Ectodermal cell (in vitro differentiated cells): Measurements from ENCODE around the gene DMRT1.

Source experiments
- H3K27ac ChIP-seq: 2 replicates; pipeline ENCODE4 v1.7.0; 2013; ENCODE audit warnings: mild to moderate bottlenecking, low read depth, low read length; ENCODE audit not compliant: insufficient read depth, poor library complexity, severe bottlenecking
- H3K27me3 ChIP-seq: 2 replicates; pipeline ENCODE4 v1.7.0; 2013; ENCODE audit warnings: mild to moderate bottlenecking, low read length; ENCODE audit not compliant: insufficient read depth, control insufficient read depth, poor library complexity, severe bottlenecking
- H3K36me3 ChIP-seq: one replicate; pipeline ENCODE4 v1.7.0; 2013; ENCODE audit warnings: low read length; ENCODE audit not compliant: control insufficient read depth, insufficient read depth
- H3K4me1 ChIP-seq: one replicate; pipeline ENCODE4 v1.7.0; 2013; ENCODE audit warnings: low read length; ENCODE audit not compliant: control insufficient read depth, insufficient read depth
- H3K4me3 ChIP-seq: 2 replicates; pipeline ENCODE4 v1.7.0; 2013; ENCODE audit warnings: low read depth, low read length, control low read depth; ENCODE audit not compliant: insufficient read depth
- H3K9me3 ChIP-seq: 2 replicates; pipeline ENCODE4 v1.7.0; 2013; ENCODE audit warnings: mild to moderate bottlenecking, low read length, moderate library complexity; ENCODE audit not compliant: control insufficient read depth
- WGBS, 2 experiments: methylation state at CpG; one replicate each; pipeline ENCODE4 v1.1.7; 2013; ENCODE audit warnings: missing lambda C conversion rate in 2 of 2; 5-methylcytosine and 5-hydroxymethylcytosine counted together

The DMRT1 gene

GRCh38 chr9:967903-968641 lies 126.6 kb downstream of the DMRT1 start:
- 1 to 3% methylated on average over 13 to 14 of the region's 15 CpGs for WGBS, 2 experiments
- no peaks in the 10 kb centered on the region for H3K36me3 ChIP-seq
- no peaks in the 10 kb centered on the region for H3K9me3 ChIP-seq
- H3K4me1 ChIP-seq, result peaks cover 29% of the 10 kb centered on the region
- no peak overlapping the region for H3K4me3 ChIP-seq
- H3K27ac ChIP-seq, result no peak overlapping the region
- peaks cover 98% of the 10 kb centered on the region for H3K27me3 ChIP-seq

GRCh38 chr9:969310-970150 lies 128.0 kb downstream of the DMRT1 start:
- H3K36me3 ChIP-seq, result no peaks in the 10 kb centered on the region
- no peaks in the 10 kb centered on the region for H3K9me3 ChIP-seq
- no peak overlapping the region for H3K27ac ChIP-seq
- H3K27me3 ChIP-seq, result peaks cover 100% of the 10 kb centered on the region
- peaks cover 43% of the 10 kb centered on the region for H3K4me1 ChIP-seq
- H3K4me3 ChIP-seq, result no peak overlapping the region
- 2 to 5% methylated on average over 46 to 49 of the region's 49 CpGs for WGBS, 2 experiments

- H3K27ac ChIP-seq, result no peak overlapping the region
- H3K4me1 ChIP-seq, result peaks cover 52% of the 10 kb centered on the region
- WGBS, 2 experiments, result 2% methylated on average over 57 of the region's 57 CpGs
- no peaks in the 10 kb centered on the region for H3K9me3 ChIP-seq
- no peaks in the 10 kb centered on the region for H3K36me3 ChIP-seq
- H3K27me3 ChIP-seq, result peaks cover 100% of the 10 kb centered on the region
- no peak overlapping the region for H3K4me3 ChIP-seq
These were observed 128.9 kb downstream of the DMRT1 start for GRCh38 chr9:970151-970996.

DNA sequence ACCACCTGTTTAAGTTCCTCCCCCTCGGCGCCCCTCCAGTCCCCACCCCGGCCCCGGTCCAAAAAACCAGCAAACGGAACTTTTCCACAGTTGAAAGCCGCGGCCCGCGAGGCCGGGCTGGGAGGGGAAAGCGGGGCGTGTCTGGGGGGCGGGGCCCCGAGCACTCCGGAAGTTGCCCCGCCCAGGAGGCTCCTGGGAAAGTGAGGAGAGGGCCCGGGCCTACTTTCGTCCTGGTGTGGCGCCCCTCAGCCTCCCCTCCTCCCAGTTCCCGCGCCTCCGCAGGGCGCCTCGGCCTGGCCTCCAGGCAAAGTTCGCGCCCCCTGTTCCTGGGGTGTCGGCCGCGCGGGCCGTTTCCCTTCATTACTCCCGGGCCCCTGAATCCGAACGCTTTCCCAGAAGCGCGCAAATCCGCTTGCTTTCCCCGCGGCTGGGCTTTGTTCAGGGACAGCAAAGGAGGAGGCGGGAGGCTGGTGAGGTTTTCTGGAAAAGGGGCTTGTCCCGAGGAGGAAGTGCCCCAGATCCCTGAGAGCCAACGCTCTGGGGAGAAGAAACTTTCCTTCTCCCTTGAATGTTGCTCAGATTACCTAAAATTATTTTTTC lies 130.5 kb downstream of the DMRT1 start:
- H3K36me3 ChIP-seq, result no peaks in the 10 kb centered on the region
- peak overlapping the region; percentile 6 for H3K27ac ChIP-seq
- no peaks in the 10 kb centered on the region for H3K9me3 ChIP-seq
- WGBS, 2 experiments, result 0 to 1% methylated on average over 42 of the region's 42 CpGs
- H3K4me1 ChIP-seq, result peaks cover 59% of the 10 kb centered on the region
- H3K4me3 ChIP-seq, result peak overlapping the region; percentile 22
- peaks cover 100% of the 10 kb centered on the region for H3K27me3 ChIP-seq

GRCh38 chr9:972501-973294 lies 131.2 kb downstream of the DMRT1 start:
- Histone ChIP-seq H3K27me3 (peaks cover 100% of the 10 kb centered on the region), H3K4me3 (peak overlapping the region; percentile 22), H3K9me3 (no peaks in the 10 kb centered on the region), H3K4me1 (peaks cover 54% of the 10 kb centered on the region), H3K36me3 (no peaks in the 10 kb centered on the region), H3K27ac (no peak overlapping the region)
- 2% methylated on average over 68 of the region's 68 CpGs for WGBS, 2 experiments

DNA sequence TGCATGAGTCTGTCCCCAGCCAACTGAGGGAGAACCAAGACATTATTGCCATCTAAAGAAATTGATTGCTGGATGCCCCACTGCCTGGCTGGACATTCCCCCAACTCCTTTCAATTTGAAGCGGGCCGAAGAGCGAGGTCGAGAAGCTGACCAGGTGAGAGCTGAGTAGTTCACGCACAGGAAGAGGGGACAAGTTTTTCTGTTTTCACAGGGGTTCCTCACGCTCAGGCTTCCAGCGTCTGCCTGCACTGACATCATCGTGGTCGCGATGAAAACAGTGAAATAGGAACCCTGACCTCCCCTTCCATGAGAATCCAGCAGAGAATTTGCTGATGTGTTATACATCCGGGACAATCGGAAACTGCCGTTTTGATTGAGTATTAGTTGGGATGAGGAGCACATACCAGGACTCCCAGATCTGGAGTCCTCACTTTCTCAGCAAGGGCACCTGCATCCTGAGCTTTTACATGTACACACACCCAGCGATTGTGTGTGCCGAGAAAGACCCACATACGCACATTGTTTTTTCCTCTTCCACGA lies 131.9 kb downstream of the DMRT1 start:
- Histone ChIP-seq H3K4me1 (peaks cover 49% of the 10 kb centered on the region), H3K27me3 (peaks cover 100% of the 10 kb centered on the region)

DNA sequence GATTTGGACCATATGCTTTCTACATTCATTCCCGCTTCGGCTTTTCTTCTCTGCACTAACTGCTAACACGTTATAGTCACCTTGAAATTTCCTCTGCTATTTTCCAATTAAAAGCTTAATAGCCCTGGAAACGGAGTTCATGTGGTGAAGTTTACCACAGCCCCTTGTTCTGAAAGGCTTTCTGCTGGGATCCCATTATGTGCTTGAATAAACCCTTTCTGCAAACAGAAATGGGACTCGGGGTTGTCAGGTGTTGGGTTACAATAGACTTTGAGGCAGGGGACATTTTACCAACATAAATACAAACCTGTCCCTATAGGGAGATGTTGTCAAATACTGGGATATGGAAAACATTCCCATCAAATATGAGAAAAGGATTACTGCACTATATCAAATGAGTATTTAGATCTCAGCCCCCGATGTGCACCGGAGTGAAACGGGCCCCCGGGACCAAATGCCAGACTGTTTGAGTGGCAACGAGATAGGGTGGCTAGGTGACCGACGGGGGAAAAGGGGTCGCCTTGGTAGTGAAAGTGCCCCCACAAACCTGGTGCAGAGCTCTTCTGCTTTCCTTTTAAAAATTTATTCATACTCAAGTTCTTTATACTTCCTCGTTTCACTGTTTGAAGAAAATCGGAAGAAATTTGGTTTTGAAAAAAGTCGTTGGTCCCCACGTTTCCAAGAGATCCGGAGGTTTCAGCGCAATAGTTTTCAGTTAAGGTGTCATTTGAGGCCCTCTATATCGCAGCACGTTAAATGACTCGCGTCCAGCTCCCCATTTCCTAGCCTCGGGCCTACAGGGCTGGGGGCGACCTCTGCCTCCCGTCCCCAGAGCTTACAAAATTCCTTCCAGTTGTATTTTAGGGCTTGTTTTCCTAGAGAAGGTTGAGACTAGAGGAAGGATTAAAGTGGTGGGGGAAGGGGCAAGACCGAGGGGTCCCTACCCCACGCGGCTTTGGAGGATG lies 132.8 kb downstream of the DMRT1 start:
- H3K4me3 ChIP-seq, result peak overlapping the region; percentile 14
- no peaks in the 10 kb centered on the region for H3K36me3 ChIP-seq
- 1 to 2% methylated on average over 28 to 29 of the region's 29 CpGs for WGBS, 2 experiments
- H3K9me3 ChIP-seq, result no peaks in the 10 kb centered on the region
- H3K27ac ChIP-seq, result peak overlapping the region; percentile 3
- peaks cover 49% of the 10 kb centered on the region for H3K4me1 ChIP-seq
- peaks cover 100% of the 10 kb centered on the region for H3K27me3 ChIP-seq

More for the DNA sequence above, 131.9 kb downstream of the DMRT1 start:
- WGBS, 2 experiments, result 4 to 7% methylated on average over 17 of the region's 17 CpGs
- Histone ChIP-seq H3K36me3 (no peaks in the 10 kb centered on the region), H3K9me3 (no peaks in the 10 kb centered on the region), H3K4me3 (peak overlapping the region; percentile 22), H3K27ac (peak overlapping the region; percentile 3)

- no peak overlapping the region for H3K27ac ChIP-seq
- 1% methylated on average over 23 to 24 of the region's 24 CpGs for WGBS, 2 experiments
- H3K27me3 ChIP-seq, result peaks cover 100% of the 10 kb centered on the region
- H3K9me3 ChIP-seq, result no peaks in the 10 kb centered on the region
- peak overlapping the region; percentile 16 for H3K4me3 ChIP-seq
- H3K4me1 ChIP-seq, result peaks cover 43% of the 10 kb centered on the region
- H3K36me3 ChIP-seq, result no peaks in the 10 kb centered on the region
These were observed 133.7 kb downstream of the DMRT1 start for GRCh38 chr9:974996-975739.
